Mammary epithelial cell (primary cell): ENCODE measurements around the gene KIF26B.

ENCODE experiments used
- EZH2 ChIP-seq: IDR thresholded peaks from 2 replicates; pipeline ENCODE4 v1.6.1; 2012; ENCODE audit warnings: low read length, inconsistent platforms, borderline replicate concordance
- TF ChIP-seq, protein P1 (sequence below), 2 donors: IDR thresholded peaks in 1 of 2; conservative IDR thresholded peaks in 1 of 2; 2 replicates each; pipeline ENCODE4 v1.5.1; 2011 to 2012; ENCODE audit warnings: inconsistent platforms in 2 of 2, low read length in 2 of 2, mild to moderate bottlenecking in 2 of 2, control low read depth in 1 of 2, low read depth in 1 of 2; ENCODE audit not compliant: insufficient read depth in 1 of 2; ENCODE audit errors: extremely low read depth in 1 of 2

DNA sequence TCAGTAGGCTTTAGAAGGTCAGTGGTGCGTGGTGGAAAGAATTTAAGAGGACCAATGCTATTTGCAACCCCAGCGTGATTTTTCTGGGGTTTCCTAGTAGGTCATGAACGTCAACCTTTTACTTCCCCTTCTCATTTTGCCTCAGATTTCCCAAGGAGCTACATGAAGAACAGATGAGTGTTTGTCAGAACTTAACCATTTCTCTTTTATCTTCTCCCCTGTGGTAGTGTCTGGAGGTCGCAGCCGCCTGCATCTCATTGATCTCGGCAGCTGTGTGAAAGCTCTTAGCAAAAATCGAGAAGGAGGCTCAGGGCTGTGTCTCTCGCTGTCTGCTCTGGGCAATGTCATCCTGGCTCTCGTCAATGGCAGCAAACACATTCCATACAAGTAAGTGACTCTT is 491.1 kb downstream of the KIF26B start:
- TF ChIP-seq, protein P1, sequence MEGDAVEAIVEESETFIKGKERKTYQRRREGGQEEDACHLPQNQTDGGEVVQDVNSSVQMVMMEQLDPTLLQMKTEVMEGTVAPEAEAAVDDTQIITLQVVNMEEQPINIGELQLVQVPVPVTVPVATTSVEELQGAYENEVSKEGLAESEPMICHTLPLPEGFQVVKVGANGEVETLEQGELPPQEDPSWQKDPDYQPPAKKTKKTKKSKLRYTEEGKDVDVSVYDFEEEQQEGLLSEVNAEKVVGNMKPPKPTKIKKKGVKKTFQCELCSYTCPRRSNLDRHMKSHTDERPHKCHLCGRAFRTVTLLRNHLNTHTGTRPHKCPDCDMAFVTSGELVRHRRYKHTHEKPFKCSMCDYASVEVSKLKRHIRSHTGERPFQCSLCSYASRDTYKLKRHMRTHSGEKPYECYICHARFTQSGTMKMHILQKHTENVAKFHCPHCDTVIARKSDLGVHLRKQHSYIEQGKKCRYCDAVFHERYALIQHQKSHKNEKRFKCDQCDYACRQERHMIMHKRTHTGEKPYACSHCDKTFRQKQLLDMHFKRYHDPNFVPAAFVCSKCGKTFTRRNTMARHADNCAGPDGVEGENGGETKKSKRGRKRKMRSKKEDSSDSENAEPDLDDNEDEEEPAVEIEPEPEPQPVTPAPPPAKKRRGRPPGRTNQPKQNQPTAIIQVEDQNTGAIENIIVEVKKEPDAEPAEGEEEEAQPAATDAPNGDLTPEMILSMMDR (conservative IDR thresholded peaks at IDR 0.05 in 1 of 2, IDR thresholded peaks at IDR 0.05 in 1 of 2; ENCODE audit: extremely low read depth in 1 of 2, insufficient read depth in 1 of 2, low read depth in 1 of 2, low read length in 2 of 2) = no peak
- TF ChIP-seq EZH2 = no peak
